GM06990 (cell line): ENCODE results near the gene TNNT3.
A peak's percentile ranks its signal among the peaks of the same experiment; 100 is the strongest.

ENCODE experiments used
- DNase-seq: peaks from one replicate; pipeline ENCODE4 v3.0.0-alpha.2; 2011; ENCODE audit not compliant: insufficient read length; ENCODE audit errors: extremely low read depth
- H3K27me3 ChIP-seq: replicated peaks from 2 replicates; pipeline ENCODE4 v1.6.0; 2011; ENCODE audit warnings: low read length; ENCODE audit not compliant: control insufficient read depth, insufficient read depth
- H3K36me3 ChIP-seq: 2 replicates; pipeline ENCODE4 v1.5.1; 2011; ENCODE audit warnings: low read length; ENCODE audit not compliant: control insufficient read depth, insufficient read depth
- H3K4me3 ChIP-seq: replicated peaks from 2 replicates; pipeline ENCODE4 v1.5.1; 2011; ENCODE audit warnings: low read depth, mild to moderate bottlenecking, control low read depth, low read length
- TF ChIP-seq, protein P1 (sequence below): IDR thresholded peaks from 2 replicates; pipeline ENCODE4 v1.5.1; 2011; ENCODE audit warnings: low read length, control low read depth, mild to moderate bottlenecking, inconsistent platforms; ENCODE audit not compliant: insufficient read depth, poor library complexity, severe bottlenecking

The TNNT3 gene

DNA sequence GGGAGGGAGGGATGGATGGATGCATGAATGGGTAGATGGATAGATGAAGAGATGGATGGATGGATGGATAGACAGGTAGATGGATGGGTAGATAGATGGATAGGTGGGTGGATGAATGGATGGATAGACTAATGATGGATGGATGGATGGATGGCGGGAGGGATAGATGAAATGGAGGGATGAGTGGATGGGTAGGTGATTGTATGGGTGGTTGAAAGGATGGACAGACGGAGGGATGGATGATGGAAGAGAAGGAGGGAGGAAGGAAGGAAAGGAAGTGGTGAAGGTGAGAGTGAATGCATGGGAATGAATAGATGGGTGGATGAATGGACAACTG, 3.7 kb upstream of the TNNT3 start:
- DNase-seq = no peak
- TF ChIP-seq, protein P1, sequence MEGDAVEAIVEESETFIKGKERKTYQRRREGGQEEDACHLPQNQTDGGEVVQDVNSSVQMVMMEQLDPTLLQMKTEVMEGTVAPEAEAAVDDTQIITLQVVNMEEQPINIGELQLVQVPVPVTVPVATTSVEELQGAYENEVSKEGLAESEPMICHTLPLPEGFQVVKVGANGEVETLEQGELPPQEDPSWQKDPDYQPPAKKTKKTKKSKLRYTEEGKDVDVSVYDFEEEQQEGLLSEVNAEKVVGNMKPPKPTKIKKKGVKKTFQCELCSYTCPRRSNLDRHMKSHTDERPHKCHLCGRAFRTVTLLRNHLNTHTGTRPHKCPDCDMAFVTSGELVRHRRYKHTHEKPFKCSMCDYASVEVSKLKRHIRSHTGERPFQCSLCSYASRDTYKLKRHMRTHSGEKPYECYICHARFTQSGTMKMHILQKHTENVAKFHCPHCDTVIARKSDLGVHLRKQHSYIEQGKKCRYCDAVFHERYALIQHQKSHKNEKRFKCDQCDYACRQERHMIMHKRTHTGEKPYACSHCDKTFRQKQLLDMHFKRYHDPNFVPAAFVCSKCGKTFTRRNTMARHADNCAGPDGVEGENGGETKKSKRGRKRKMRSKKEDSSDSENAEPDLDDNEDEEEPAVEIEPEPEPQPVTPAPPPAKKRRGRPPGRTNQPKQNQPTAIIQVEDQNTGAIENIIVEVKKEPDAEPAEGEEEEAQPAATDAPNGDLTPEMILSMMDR = no peak
- H3K4me3 ChIP-seq = no peak overlapping the region
- H3K27me3 ChIP-seq = no peaks in the 10 kb centered on the region; the same call in 1 of the 2 replicates
- no peaks in the 10 kb centered on the region for H3K36me3 ChIP-seq

GRCh38 chr11:1916132-1916985, 3.1 kb upstream of the TNNT3 start:
- TF ChIP-seq, protein P1 = no peak
- H3K27me3 ChIP-seq = no peaks in the 10 kb centered on the region; the same call in 1 of the 2 replicates
- no peak for DNase-seq
- H3K4me3 ChIP-seq = no peak overlapping the region
- no peaks in the 10 kb centered on the region for H3K36me3 ChIP-seq

GRCh38 chr11:1916986-1917522, 2.4 kb upstream of the TNNT3 start:
- no peak for DNase-seq

DNA sequence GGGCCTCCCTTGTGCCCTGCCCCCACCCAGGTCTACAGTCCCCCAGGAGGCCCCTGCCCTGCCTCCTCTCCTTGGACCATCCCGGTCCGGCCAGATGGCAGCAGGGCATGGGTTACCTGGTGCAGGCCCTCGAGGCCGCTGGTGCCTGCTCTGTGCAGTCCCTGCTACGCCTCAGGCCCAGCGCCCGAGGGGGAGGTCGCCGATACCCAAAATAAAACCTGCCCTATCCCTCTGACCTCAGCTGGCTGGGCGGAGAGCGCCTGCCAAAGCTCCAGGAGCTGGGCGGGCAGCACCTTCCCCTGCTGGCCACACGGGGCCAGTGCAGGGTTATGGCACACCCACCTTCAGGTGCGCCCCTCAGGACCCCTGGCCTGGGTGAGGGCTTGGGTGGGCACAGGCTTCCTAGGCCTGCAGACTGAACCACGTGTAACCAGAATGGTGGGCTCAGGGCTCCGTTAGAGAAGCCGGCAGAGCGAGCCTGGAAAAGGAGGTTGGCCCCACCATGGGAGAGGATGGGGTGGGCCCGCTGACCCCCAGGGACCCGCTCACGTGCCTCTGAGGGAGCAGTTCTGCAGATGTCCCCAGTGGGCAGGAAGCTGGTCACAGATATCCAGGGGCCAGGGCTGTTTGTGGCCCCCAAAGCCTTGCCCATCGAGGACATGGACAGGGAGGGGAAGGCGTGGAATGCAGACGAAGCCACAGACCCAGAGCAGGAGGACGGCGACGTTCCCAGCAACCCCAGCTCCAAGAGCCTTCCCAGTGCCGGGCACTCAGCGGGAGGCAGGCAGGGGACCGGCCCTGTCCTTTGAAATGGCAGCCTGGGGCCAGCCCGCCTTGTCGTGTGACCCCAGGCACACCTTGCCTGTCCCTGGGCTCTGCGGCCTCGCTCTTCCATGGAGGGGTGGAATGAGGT, 1.7 kb upstream of the TNNT3 start:
- TF ChIP-seq, protein P1 = peak; percentile 69
- DNase-seq = no peak
- Histone ChIP-seq H3K27me3 (no peaks in the 10 kb centered on the region; the same call in 1 of the 2 replicates), H3K4me3 (no peak overlapping the region), H3K36me3 (no peaks in the 10 kb centered on the region)

More at GRCh38 chr11:1916986-1917522, 2.4 kb upstream of the TNNT3 start:
- Histone ChIP-seq H3K4me3 (no peak overlapping the region), H3K27me3 (no peaks in the 10 kb centered on the region; the same call in 1 of the 2 replicates), H3K36me3 (no peaks in the 10 kb centered on the region)
- TF ChIP-seq, protein P1 = no peak

GRCh38 chr11:1918436-1919315, 827 bp upstream of the TNNT3 start:
- Histone ChIP-seq H3K4me3 (no peak overlapping the region), H3K36me3 (no peaks in the 10 kb centered on the region), H3K27me3 (no peaks in the 10 kb centered on the region; the same call in 1 of the 2 replicates)
- no peak for DNase-seq
- TF ChIP-seq, protein P1 = no peak
